NCI-H1092 treated with DMSO at 0.1 percent for 48 hours (cell line): ENCODE results near the gene DAB2.
"Not testable (repeated sequence)": the region's sequence is repeated elsewhere in the genome, so short reads cannot be mapped to it uniquely, and the experiment has no call there.

ENCODE experiments used
- DNase-seq: peaks from one replicate; lab custom pipeline; 2025; lab: John Stamatoyannopoulos, UW

The DAB2 gene

GRCh38 chr5:39420482-39421145 lies 4.2 kb downstream of the DAB2 start:
- no peak for DNase-seq

- no peak for DNase-seq
Observed at GRCh38 chr5:39419796-39420195, 5.0 kb downstream of the DAB2 start.

GRCh38 chr5:39417979-39418378 lies 6.8 kb downstream of the DAB2 start:
- no peak for DNase-seq

DNA sequence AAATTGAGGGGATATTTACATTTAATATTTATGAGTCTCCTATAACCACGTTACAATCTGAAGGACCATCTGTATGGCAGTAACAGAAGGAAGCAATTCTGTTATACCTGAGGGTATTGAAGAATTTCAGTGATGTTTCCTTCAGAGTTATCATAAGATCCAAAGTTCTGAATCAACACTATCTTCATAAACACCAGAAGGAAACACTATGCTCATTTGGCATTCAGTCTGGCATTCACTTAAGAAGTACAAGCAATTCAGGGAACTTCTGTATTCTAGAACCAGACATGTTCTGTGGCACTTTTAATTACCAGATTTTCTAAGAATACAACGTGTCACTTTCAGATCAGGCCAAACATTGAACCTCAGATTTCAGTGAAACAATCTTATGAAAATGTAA lies 9.6 kb downstream of the DAB2 start:
- no peak for DNase-seq

GRCh38 chr5:39414426-39414825 lies 10.4 kb downstream of the DAB2 start:
- DNase-seq, result no peak

DNA sequence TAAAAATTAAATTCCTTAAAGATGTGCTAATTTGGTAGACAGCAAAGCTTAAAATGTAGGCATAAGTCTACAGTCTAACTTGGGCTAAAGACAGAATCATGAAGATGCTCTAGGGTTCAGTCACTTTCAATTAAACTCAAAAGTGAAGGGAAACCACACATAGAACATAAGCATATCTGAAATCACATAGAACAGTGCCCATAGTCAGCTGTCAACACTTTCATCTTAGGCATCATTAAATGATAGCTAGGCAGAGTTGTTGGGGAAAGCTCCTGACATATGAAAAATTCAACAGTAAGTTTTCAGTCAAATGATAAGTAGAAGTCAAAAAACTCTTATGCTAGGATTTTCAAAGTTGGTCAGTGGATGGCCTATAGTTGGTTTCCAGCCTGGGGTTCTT lies 11.0 kb downstream of the DAB2 start:
- no peak for DNase-seq

- no peak for DNase-seq
Observed at GRCh38 chr5:39412721-39413394, 11.9 kb downstream of the DAB2 start.

DNA sequence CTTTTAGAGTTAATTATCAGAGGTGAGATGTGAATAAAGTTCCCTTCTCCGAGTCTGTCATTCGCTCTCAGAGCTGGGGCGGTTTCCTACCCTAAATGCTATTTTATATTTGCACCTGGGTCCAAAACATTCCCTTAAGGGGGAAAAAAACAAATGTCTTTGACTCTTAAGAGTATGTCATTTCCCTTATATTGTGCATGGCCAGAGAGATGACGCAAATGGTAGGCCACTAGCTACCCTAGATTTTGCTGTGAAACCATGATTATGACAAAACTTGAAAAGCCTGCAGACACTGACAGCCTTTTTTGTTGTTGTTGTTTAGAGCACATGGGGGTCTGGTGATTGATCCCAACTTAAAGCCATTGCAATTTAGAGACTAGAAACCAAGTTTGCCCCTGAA lies 12.8 kb downstream of the DAB2 start:
- DNase-seq, result no peak

DNA sequence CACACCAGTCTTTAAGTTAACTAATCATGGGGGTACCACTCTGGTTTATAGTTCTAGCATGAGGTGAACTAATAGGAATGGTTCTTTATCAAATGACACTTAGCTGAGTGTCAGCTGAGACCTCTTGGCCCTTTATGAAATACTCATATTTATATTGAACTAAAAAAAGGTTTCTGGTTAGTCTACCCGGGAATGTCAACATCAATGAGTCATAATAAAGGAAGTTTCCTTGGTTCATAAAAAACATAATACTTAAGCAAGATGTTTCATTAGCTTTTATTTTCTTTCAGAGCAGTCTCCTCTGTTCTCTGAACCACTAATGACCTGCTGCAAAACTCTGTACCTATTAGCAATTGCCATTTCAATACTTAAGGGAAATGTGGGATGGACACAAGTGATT lies 13.7 kb downstream of the DAB2 start:
- no peak for DNase-seq

DNA sequence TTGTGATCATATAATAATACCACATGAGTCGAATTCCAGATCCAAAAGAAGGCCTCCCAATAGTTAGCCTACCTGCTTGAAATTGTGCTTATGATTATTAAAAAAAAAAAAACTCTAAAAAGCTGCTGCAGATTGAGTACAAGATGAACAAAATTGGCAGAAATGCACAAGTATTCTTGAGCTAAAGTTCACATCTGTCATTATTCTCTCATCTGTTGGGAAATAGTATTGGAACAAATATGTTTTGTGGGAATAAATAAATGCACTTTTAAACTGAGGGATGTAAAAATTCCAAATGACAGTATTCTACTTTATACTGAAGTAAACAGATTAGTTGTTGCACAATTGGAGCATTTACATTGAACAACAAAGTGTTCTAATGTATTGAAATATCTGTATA lies 15.7 kb downstream of the DAB2 start:
- DNase-seq, result no peak

GRCh38 chr5:39405083-39405843 lies 19.5 kb downstream of the DAB2 start:
- no peak for DNase-seq

DNA sequence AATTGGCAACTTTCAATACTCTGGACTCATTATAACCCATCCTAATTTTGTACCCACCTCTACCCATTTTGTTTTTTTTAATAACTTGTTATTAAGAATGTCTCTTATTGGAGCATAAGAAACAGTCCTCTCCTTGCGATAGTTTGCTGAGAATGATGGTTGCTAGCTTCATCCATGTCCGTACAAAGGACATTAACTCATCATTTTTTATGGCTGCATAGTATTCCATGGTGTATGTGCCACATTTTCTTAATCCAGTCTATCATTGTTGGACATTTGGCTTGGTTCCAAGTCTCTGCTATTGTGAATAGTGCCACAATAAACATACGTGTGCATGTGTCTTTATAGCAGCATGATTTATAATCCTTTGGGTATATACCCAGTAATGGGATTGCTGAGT lies 21.0 kb downstream of the DAB2 start:
- DNase-seq, result not testable (repeated sequence)

DNA sequence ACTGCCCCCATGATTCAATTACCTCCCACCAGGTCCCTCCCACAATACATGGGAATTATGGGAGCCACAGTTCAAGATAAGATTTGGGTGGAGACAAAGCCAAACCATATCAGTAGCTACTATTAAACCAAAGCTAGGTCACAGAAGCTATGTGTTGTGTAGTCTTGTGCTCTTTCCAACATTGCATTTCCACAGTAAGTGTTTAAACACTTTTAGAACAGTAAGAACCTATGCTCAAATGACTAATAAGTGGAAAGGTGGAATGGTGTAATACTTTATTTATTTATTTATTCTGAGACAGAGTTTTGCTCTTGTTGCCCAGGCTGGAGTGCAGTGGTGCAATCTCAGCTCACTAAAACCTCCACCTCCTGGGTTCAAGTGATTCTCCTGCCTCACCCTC lies 22.6 kb downstream of the DAB2 start:
- not testable (repeated sequence) for DNase-seq

DNA sequence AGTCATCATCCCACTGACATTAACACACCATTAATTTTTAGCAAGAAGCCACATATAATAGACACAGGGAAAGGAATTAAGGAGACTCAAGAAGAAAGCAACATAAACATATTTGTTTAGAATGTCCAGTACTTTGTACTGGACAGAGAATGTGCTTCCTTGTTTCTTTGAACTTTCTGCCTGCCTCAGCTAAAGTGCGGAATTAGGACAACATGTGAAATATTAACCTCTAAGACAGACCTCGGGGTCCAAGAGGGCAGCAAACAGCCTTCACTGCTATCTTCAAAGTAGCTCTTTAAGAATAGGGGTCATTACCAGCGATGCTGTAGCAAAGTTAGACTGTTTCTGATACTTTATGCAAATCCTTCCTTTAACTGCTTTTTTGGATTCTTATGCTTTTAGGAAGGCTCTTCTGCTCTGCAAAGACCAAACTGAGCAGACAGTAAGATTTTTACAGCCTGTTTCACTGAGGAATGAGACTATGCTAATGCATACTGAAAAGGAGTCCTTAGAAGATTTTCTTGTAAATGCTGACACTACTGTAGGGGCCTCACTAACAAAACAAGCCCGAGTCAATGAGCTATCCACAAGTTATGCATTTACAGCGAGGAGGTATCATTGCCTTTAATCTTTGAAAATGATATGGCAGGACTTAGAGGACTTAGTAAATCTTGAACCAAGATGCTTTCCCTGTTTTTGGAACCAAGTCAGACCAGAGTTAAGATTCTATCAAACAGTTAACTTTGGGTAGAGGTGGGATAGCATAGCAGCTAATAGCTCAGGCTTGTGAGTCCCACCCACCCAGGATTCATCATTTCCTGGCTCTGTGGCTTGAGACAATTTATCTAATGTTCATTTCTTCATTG lies 23.8 kb downstream of the DAB2 start:
- DNase-seq, result no peak

GRCh38 chr5:39399135-39400036 lies 25.4 kb downstream of the DAB2 start:
- no peak for DNase-seq

DNA sequence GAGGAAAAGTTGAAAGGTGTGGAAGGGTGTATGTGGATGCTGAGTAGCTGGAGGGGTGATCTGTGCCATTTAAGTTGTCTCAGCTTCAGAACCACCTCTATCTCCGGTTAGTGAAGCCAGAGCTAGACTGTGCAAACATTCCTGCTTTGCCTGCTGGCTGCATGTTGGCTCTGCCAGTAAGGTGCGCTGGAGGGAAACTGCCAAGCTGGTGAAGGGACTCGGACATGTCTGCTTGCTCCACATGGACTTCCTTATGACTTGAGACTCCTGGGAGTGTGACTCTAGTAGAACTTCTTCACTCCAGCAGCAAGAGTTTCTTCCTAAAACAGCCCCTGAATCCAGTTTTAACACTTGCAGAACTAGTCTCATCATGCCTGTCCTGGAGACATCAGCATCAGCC lies 27.9 kb downstream of the DAB2 start:
- DNase-seq, result no peak

DNA sequence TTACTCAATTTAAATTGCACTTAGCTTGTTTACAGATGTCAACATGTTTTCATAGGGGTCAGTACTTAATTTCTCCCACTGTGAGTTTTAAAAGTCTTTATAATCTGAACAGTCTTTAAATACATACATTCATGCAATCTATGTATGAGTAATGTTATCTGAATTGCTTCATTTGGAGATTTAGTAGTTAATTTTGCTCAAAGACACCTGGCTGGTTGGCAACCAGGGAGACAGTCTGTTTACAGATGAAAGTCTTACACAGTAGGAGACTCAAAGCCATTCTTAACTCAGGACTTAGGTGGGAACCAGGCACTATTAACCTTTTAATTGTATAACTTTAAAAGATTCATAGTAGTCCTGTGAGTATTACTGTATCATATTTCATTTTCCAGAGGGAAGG lies 29.3 kb downstream of the DAB2 start:
- no peak for DNase-seq

GRCh38 chr5:39394946-39395345 lies 29.8 kb downstream of the DAB2 start:
- no peak for DNase-seq

GRCh38 chr5:39390945-39391344 lies 33.8 kb downstream of the DAB2 start:
- no peak for DNase-seq

DNA sequence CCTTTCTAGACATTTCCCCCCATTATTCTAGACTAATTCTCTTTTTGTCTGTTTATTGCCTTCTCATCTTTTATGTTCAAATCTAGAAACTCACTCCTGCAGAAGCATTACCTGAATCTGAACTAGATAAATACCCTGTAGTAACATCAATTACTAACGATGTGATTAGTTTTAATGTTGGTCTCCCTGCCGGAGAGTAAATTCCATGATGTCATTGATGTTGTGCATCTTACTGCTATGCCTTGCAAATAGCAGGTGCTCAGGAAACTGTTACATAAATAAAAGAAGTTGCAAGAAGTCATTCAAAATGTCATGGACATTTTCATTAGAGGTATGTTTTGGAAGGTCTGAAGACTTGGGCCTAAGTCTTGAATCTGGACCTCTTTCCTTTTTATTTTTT lies 37.5 kb downstream of the DAB2 start:
- no peak for DNase-seq

- no peak for DNase-seq
Observed at GRCh38 chr5:39384271-39384670, 40.5 kb downstream of the DAB2 start.
